Measurements from ENCODE around the gene CKLF.

DNA sequence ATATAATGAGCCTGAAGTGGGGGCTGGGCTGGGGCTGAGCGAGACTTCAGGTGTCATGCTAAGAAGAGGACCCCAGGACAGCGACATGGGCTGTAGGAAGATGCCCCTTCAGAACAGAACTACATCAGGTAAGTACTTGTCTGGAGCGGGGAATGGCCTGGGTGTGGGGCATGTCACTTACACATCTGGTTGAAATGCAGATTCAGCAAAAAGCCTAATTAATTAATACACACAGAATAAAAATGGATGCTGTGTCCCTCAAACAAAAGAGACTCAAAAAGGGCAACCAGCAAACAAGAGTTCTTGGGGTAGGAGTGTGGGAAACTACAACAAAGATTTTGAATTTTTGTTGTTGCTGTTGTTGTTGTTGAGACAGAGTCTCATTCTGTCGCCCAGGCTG is 38.6 kb downstream of the CKLF start:
- no peak for TF ChIP-seq GATA3 (IDR thresholded peaks at IDR 0.05; ENCODE audit: low read depth, low read length)
- no peak for TF ChIP-seq GATA2 (IDR thresholded peaks at IDR 0.05; ENCODE audit: low read depth, low read length)
